Activated T-cell treated with anti-CD3 and anti-CD28 coated beads for 24 hours (primary cell): ENCODE data around the gene CDH23.

Experiments used
- DNase-seq: peaks from one replicate; pipeline ENCODE4 v3.0.0-alpha.2; 2020; ENCODE audit warnings: low read depth

The CDH23 gene

GRCh38 chr10:71711052-71711623 is 314.4 kb downstream of the CDH23 start:
- no peak for DNase-seq

- DNase-seq, result no peak
Observed at GRCh38 chr10:71712170-71712569, 315.4 kb downstream of the CDH23 start.

GRCh38 chr10:71712572-71713134 is 315.9 kb downstream of the CDH23 start:
- no peak for DNase-seq

- DNase-seq, result no peak
Observed at GRCh38 chr10:71713135-71714030, 316.7 kb downstream of the CDH23 start.

- no peak for DNase-seq
Observed at GRCh38 chr10:71714031-71714410, 317.3 kb downstream of the CDH23 start.

GRCh38 chr10:71714592-71714991 is 317.9 kb downstream of the CDH23 start:
- no peak for DNase-seq

GRCh38 chr10:71715026-71715425 is 318.3 kb downstream of the CDH23 start:
- no peak for DNase-seq

- no peak for DNase-seq
Observed at GRCh38 chr10:71715860-71716259, 319.1 kb downstream of the CDH23 start.

GRCh38 chr10:71716426-71716825 is 319.7 kb downstream of the CDH23 start:
- DNase-seq, result no peak

GRCh38 chr10:71717056-71717455 is 320.3 kb downstream of the CDH23 start:
- no peak for DNase-seq

GRCh38 chr10:71717551-71717951 is 320.8 kb downstream of the CDH23 start:
- no peak for DNase-seq

GRCh38 chr10:71718165-71718698 is 321.5 kb downstream of the CDH23 start:
- DNase-seq, result no peak

GRCh38 chr10:71719042-71719441 is 322.3 kb downstream of the CDH23 start:
- no peak for DNase-seq

- DNase-seq, result no peak
Observed at GRCh38 chr10:71719464-71720201, 322.9 kb downstream of the CDH23 start, which contains the start of gene C10orf105. Gene C10orf105 (minus strand): TSS chr10:71719778. CDS start chr10:71716337, 3,441 bp downstream.

GRCh38 chr10:71720288-71720687 is 323.6 kb downstream of the CDH23 start:
- no peak for DNase-seq

- no peak for DNase-seq
Observed at GRCh38 chr10:71721313-71721712, 324.6 kb downstream of the CDH23 start.

GRCh38 chr10:71722849-71723248 is 326.1 kb downstream of the CDH23 start:
- DNase-seq, result no peak

- DNase-seq, result no peak
Observed at GRCh38 chr10:71723311-71723710, 326.6 kb downstream of the CDH23 start.

GRCh38 chr10:71724539-71724938 is 327.8 kb downstream of the CDH23 start:
- DNase-seq, result no peak

- no peak for DNase-seq
Observed at GRCh38 chr10:71725249-71725648, 328.5 kb downstream of the CDH23 start.

GRCh38 chr10:71725998-71726579 is 329.4 kb downstream of the CDH23 start:
- DNase-seq, result peak; percentile 81
